IPS DF 6.9 (cell line): ENCODE data around the gene TACR2.

ENCODE experiments used
- DNase-seq: peaks from one replicate; pipeline ENCODE4 v3.0.0-alpha.2; 2013; ENCODE audit warnings: low read depth, low spot score
- H3K27ac ChIP-seq: one replicate; pipeline ENCODE4 v1.5.1; 2013; ENCODE audit warnings: low read length, control low read depth
- H3K27me3 ChIP-seq: 2 replicates; pipeline ENCODE4 v1.6.1; 2013; ENCODE audit warnings: mild to moderate bottlenecking, low read length; ENCODE audit not compliant: control insufficient read depth, insufficient read depth
- H3K36me3 ChIP-seq: 2 replicates; pipeline ENCODE4 v1.6.1; 2013; ENCODE audit warnings: low read length; ENCODE audit not compliant: control insufficient read depth, insufficient read depth
- H3K4me1 ChIP-seq: 2 replicates; pipeline ENCODE4 v1.6.1; 2013; ENCODE audit warnings: low read length; ENCODE audit not compliant: control insufficient read depth, insufficient read depth
- H3K4me3 ChIP-seq: 2 replicates; pipeline ENCODE4 v1.5.1; 2013; ENCODE audit warnings: mild to moderate bottlenecking, low read length
- H3K9me3 ChIP-seq: 2 replicates; pipeline ENCODE4 v1.6.1; 2013; ENCODE audit warnings: low read length, inconsistent platforms; ENCODE audit not compliant: control insufficient read depth, insufficient read depth
- WGBS: extraction: QIAGEN DNeasy Blood & Tissue Kit; methylation state at CpG from one replicate; pipeline ENCODE4 v1.1.7; 2013; ENCODE audit warnings: mixed read lengths, missing lambda C conversion rate; ENCODE audit not compliant: insufficient read length, insufficient coverage; 5-methylcytosine and 5-hydroxymethylcytosine counted together

TACR2 gene

DNA sequence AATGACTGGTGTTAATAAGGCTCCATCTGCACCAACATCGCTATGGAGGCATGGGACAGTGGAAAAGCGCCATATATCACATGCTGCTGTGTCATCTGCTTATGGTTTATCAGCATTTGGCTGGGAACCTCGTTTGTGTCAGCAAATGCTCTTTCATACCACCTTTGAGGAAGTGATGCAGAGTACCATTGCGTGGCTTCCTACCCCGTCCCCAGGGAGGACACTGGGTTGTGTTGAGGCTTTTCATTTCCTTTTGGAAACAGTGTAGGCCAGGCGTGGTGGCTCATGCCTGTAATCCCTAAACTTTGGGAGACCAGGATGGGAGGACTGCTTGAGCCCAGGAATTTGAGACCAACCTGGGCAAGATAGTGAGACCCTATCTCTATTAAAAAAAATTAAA lies 6.8 kb downstream of the TACR2 start:
- H3K9me3 ChIP-seq, result no peaks in the 10 kb centered on the region
- DNase-seq, result no peak
- no peaks in the 10 kb centered on the region for H3K36me3 ChIP-seq
- no peak overlapping the region for H3K27ac ChIP-seq
- H3K4me1 ChIP-seq, result peaks cover 2% of the 10 kb centered on the region
- no CpG with 5 or more reads among the region's 6 CpGs for WGBS
- no peak overlapping the region for H3K4me3 ChIP-seq
- H3K27me3 ChIP-seq, result no peaks in the 10 kb centered on the region

DNA sequence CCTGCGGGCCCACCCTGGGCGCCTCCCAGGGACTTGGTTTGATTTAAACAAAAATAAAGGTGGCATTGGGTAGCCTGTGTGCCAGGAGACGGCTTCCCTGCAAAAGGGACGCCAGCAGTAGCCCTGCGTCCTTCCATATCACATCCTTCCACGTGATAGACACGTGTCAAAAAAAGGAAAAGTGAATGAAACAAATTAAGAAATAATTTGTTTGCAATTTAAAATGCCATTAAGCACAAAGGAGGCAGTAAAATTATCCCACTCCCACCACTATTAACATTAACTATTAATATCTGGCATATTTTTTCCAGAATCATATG lies 7.6 kb downstream of the TACR2 start:
- Histone ChIP-seq H3K27me3 (no peaks in the 10 kb centered on the region), H3K36me3 (no peaks in the 10 kb centered on the region), H3K9me3 (no peaks in the 10 kb centered on the region), H3K27ac (no peak overlapping the region), H3K4me1 (peaks cover 2% of the 10 kb centered on the region), H3K4me3 (no peak overlapping the region)
- WGBS, result no CpG with 5 or more reads among the region's 7 CpGs
- DNase-seq, result no peak

DNA sequence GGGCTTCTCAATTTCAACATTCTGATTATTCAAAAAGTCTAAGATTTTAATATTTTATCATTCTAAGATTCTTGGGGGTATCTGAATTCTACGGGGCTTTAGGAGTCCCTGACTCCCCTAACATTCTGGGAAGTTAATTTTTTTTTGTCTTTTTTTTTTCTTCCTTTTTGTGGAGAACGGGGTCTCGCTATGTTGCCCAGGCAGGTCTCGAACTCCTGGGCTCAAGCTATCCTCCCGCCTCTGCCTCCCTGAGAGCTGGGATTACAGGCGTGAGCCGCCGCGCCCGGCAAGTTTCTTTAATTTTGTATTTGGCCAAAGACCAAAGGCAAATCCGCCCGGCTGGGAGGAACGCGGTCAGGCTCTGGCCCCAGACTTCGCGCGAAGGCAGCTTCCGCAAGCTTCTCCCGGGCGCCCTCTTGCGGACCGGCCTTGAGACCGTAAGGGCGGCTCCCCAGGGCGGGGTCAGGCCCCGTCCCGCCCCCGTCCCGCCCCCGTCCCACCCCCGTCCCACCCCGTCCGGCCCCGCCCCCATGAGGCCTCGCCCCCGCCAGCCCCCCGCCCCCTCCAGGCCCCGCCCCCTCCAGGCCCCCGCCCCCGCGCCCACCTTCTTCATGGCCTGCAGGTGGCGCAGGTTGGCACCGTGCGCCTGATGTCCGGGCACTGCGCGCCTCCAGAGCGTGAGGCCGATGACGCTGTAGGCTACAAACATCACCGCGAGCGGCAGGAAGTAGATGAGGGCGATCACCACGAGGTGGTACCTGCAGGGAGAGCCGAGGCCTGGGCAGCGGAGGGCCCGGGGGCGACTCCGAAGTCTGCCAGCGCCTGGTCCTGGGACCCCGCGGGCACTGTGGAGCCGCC lies 8.2 kb downstream of the TACR2 start:
- Histone ChIP-seq H3K9me3 (no peaks in the 10 kb centered on the region), H3K4me3 (no peak overlapping the region), H3K27me3 (no peaks in the 10 kb centered on the region), H3K36me3 (no peaks in the 10 kb centered on the region), H3K4me1 (peaks cover 2% of the 10 kb centered on the region), H3K27ac (no peak overlapping the region)
- DNase-seq, result no peak
- WGBS, result no CpG with 5 or more reads among the region's 64 CpGs

DNA sequence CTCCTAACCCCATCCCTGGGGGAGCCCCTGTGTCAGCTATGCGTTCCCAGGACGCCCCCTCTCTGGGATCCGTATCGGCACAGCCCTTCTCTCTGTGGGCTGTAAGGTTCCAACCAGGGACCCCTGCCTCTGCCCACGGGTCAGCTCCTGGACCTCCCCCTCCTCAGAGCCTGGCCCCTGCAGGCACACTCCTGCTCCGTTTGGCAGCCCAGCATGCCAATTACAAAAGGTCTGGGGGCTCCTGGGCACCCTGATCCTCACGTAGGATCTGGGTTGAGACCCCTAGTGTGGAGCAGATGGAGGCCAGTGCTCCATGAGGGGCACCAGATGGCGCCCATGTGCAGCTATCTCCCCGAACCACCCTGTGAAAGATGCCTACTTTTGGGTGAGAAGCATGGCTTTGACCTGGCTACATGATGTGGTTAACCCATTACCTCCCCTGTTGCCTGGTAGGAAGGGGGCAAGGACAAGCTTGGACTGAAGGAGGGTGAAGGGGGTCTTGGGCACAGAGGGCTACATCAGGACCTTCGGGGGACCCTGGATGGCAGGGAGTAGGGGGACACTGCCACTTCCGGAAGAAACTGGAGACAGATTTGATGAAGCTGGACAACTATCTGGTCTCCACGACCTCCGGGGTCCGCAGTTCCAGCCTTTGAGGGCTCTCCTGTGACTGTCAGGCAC lies 9.0 kb downstream of the TACR2 start:
- no peaks in the 10 kb centered on the region for H3K27me3 ChIP-seq
- H3K9me3 ChIP-seq, result no peaks in the 10 kb centered on the region
- 0 out of 2 replicates have a peak, but pooled peaks cover 1% of the 10 kb centered on the region for H3K36me3 ChIP-seq
- no peak overlapping the region for H3K27ac ChIP-seq
- no peak for DNase-seq
- WGBS, result no CpG with 5 or more reads among the region's 14 CpGs
- H3K4me1 ChIP-seq, result peaks cover 2% of the 10 kb centered on the region
- H3K4me3 ChIP-seq, result no peak overlapping the region

DNA sequence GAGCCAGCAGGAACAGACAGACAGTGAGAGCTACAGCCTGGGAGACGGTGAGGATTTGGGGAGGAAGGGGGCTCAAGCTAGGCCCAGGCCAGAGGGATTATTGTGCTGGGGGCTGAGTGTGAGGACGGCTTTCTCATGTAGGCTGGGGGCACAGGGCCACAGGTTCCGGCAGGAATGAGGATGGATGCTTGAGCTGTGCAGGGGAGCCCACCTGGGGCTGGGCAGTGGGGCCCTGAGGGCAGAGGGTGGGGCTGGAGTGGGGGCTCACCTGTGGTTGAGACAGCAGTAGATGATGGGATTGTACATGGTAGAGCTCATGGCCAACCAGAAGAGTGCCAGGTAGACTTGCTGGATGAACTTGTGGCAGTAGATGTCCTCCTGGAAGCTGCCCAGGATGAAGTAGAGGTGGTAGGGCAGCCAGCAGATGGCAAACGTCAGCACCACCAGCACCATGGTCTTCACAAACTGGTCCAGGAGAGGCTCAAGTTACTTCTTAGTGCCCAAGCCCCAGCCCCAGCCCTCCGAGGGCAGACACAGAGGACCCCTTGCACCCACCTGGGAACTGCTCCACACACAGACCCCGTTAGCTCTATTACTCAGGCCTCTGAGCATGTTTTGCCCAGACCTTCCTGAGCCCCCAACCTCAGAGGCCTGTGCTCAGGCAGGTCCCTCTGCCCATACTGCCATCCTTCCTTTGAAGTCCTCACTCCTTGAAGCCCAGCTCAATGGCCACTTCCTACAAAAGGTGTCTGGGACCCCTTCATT lies 9.7 kb downstream of the TACR2 start:
- Histone ChIP-seq H3K36me3 (0 out of 2 replicates have a peak, but pooled peaks cover 3% of the 10 kb centered on the region), H3K9me3 (no peaks in the 10 kb centered on the region), H3K4me1 (peaks cover 2% of the 10 kb centered on the region), H3K27ac (no peak overlapping the region), H3K27me3 (no peaks in the 10 kb centered on the region), H3K4me3 (no peak overlapping the region)
- WGBS, result no CpG with 5 or more reads among the region's 6 CpGs
- DNase-seq, result no peak

DNA sequence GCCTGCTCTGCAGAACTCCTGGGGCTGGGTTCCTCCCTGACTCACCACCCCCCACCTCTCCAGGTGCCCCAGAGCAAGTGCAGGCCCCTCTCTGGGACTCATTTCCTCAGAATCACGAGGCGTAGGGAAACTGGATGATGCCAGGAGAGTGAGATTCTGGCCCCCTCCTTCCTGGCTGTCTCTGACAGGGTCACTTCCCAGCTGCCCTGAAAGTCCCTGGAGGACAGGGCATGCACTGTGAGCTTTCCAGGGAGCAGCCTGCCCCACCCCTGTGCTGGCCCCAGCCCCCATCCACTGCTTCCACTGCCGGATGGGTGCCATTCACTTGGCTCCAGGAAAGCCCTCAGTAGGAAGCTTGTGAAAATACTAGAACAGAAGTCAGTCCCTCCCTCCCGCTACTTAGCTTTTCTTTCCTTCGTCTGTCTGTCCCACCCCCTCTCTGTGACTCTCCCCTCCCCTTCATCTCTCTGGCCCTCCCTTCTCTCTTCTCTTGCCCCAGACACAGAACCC lies 10.4 kb downstream of the TACR2 start:
- Histone ChIP-seq H3K4me1 (peaks cover 2% of the 10 kb centered on the region), H3K27ac (no peak overlapping the region), H3K4me3 (no peak overlapping the region), H3K9me3 (no peaks in the 10 kb centered on the region), H3K27me3 (no peaks in the 10 kb centered on the region), H3K36me3 (peaks cover 6% of the 10 kb centered on the region)
- WGBS, result no CpG with 5 or more reads among the region's 5 CpGs
- DNase-seq, result no peak

DNA sequence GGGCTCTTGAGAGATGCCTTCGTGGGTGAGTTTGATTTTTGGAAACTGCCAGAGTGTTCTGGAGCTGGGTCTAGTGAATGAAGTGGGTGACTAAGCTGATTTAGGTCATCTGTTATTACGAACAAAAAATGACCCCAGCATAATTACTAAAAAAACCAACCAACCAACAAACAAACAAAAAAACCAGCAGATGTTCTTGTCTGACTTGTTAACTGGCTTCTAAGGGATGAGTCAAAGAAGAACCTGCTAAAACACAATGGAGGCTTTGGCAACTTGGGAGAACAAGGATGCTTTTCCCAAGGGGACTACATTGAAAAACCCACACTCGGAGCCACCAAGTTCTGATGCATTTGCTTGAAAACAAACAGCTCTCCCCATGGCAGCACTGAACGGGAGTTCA lies 11.5 kb downstream of the TACR2 start:
- H3K27me3 ChIP-seq, result no peaks in the 10 kb centered on the region
- H3K27ac ChIP-seq, result no peak overlapping the region
- peaks cover 2% of the 10 kb centered on the region for H3K4me1 ChIP-seq
- H3K4me3 ChIP-seq, result no peak overlapping the region
- no peak for DNase-seq
- WGBS, result no CpG with 5 or more reads among the region's 4 CpGs
- no peaks in the 10 kb centered on the region for H3K9me3 ChIP-seq
- H3K36me3 ChIP-seq, result peaks cover 16% of the 10 kb centered on the region

DNA sequence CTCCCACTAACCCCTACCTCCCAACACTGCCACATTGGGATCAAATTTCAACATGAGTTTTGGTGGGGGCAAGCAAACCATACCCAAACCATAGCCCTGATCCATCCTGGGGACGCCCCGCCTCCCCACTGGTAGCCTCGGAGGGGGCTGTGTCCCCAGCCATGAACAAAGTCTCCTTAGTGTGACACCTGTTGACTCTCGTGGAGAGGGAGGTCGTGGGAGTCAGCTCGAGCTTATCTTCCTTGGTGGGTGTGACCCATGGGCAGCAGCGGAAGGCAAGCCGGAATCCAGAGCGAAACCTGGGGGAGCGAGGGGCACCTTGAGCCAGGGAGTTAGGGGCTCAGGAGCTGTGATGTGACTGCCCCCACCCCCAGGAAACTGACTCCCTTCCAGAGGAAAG lies 11.9 kb downstream of the TACR2 start:
- WGBS, result no CpG with 5 or more reads among the region's 10 CpGs
- peaks cover 17% of the 10 kb centered on the region for H3K36me3 ChIP-seq
- peaks cover 2% of the 10 kb centered on the region for H3K4me1 ChIP-seq
- H3K27ac ChIP-seq, result no peak overlapping the region
- no peak overlapping the region for H3K4me3 ChIP-seq
- H3K27me3 ChIP-seq, result no peaks in the 10 kb centered on the region
- no peak for DNase-seq
- H3K9me3 ChIP-seq, result no peaks in the 10 kb centered on the region

DNA sequence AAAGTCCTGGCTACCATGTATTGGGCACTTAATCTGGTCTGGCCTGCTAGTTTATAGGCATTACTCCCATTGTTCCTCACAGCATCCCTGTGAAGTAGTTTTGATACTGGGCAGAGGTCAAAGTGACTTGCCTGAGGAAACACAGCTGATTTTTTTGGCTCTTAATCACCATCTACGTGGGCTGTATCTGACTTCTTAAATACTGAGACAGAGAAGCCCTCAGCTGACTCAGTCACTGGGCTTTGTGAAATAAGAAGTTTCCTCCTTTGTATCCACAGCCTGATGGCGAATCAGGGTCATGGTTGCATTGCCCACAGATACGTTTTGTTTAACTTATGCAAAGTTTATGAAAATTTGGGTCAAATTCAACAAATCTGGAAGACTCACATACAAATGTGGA lies 13.2 kb downstream of the TACR2 start:
- no peak overlapping the region for H3K27ac ChIP-seq
- no CpG with 5 or more reads among the region's 3 CpGs for WGBS
- peaks cover 2% of the 10 kb centered on the region for H3K4me1 ChIP-seq
- DNase-seq, result no peak
- H3K27me3 ChIP-seq, result no peaks in the 10 kb centered on the region
- no peaks in the 10 kb centered on the region for H3K9me3 ChIP-seq
- H3K4me3 ChIP-seq, result no peak overlapping the region
- H3K36me3 ChIP-seq, result peaks cover 27% of the 10 kb centered on the region

DNA sequence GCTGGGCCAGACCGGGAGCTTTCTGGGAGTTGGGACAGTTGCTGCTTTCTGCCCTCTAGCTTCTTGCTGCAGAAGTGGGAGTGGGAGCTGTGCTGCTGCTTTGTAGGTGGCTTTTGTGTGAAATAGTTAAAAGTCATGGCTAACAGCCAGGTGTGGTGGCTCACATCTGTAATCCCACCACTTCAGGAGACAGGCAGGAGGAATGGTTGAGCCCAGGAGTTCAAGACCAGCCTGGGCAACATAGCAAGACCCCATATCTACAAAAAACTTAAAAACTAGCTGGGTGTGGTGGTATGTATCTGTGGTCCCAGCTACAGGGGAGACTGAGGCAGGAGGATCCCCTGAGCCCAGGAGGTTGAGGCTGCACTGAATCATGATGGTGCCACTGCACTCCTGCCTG lies 13.7 kb downstream of the TACR2 start:
- Histone ChIP-seq H3K4me1 (peaks cover 2% of the 10 kb centered on the region), H3K36me3 (peaks cover 29% of the 10 kb centered on the region), H3K9me3 (no peaks in the 10 kb centered on the region), H3K27me3 (no peaks in the 10 kb centered on the region), H3K27ac (no peak overlapping the region), H3K4me3 (no peak overlapping the region)
- no peak for DNase-seq
- no CpG with 5 or more reads among the region's 1 CpG for WGBS
